Endothelial cell of umbilical vein (primary cell): ENCODE data around the gene TPCN2. TPM values are rescaled to one million over a fixed set of nuclear protein-coding genes. Genes with fewer than 3 reads are reported as not detected.

ENCODE experiments used
- BruUV-seq: library from RNA; stranded (reverse); fragments of 400-500 nt; replicated peaks from 2 replicates; lab custom pipeline; 2021; lab: Mats Ljungman, UMichigan
- CTCF ChIA-PET: fragments of 300-600, 350-600 bp; sonication (Branson Sonifier 250); formaldehyde crosslinking; loops from one replicate; lab custom pipeline; 2021; ENCODE audit warnings: antibody characterized with exemption, inconsistent platforms; lab: Charles Lee
- POLR2A ChIA-PET: fragments of 300-600, 350-600 bp; sonication (Branson Sonifier 250); formaldehyde crosslinking; loops from one replicate; lab custom pipeline; 2021; ENCODE audit warnings: antibody characterized with exemption, inconsistent platforms; lab: Charles Lee
- DNase-seq: peaks from one replicate; pipeline ENCODE4 v3.0.0-alpha.2; 2011; ENCODE audit warnings: low read depth, low spot score
- FAIRE-seq: peaks from 2 replicates; lab custom pipeline; 2011; peaks lifted over from hg19 to GRCh38; lab: Jason Lieb, UNC
- H2AFZ ChIP-seq: 2 replicates; pipeline ENCODE4 v1.6.0; 2012; ENCODE audit warnings: low read depth, low read length, control low read depth, inconsistent platforms
- H3K27ac ChIP-seq: 2 replicates; pipeline ENCODE4 v1.5.1; 2011; ENCODE audit warnings: low read depth, mild to moderate bottlenecking, control low read depth, low read length, moderate library complexity; ENCODE audit not compliant: insufficient read depth
- H3K27me3 ChIP-seq, 2 experiments: 2 replicates each; pipeline versions ENCODE4 v1.6.0 to v1.6.1; 2011; ENCODE audit warnings: low read length in 2 of 2, mixed read lengths in 1 of 2; ENCODE audit not compliant: control insufficient read depth in 2 of 2, insufficient read depth in 2 of 2
- H3K36me3 ChIP-seq, 2 experiments: 2 replicates in 1 of 2; 3 replicates in 1 of 2; pipeline ENCODE4 v1.5.1; 2011; ENCODE audit warnings: low read length in 2 of 2, mild to moderate bottlenecking in 1 of 2, moderate library complexity in 1 of 2; ENCODE audit not compliant: control insufficient read depth in 2 of 2, insufficient read depth in 2 of 2; ENCODE audit errors: extremely low read depth in 1 of 2
- H3K4me1 ChIP-seq: 3 replicates; pipeline ENCODE4 v1.5.1; 2011; ENCODE audit warnings: mild to moderate bottlenecking, low read length; ENCODE audit not compliant: control insufficient read depth, insufficient read depth; ENCODE audit errors: extremely low read depth
- H3K4me2 ChIP-seq: 2 replicates; pipeline ENCODE4 v1.6.1; 2011; ENCODE audit warnings: low read length, control low read depth, mixed read lengths; ENCODE audit not compliant: insufficient read depth
- H3K4me3 ChIP-seq, 3 experiments: fragments of 200-600 bp in 1 of 3; sonication (generic), shearing (Covaris generic) in 1 of 3; replicated peaks in 1 of 3; 2 replicates each; pipeline ENCODE4 v1.5.1; 2011 to 2016; ENCODE audit warnings: control low read depth in 3 of 3, low read length in 3 of 3, mild to moderate bottlenecking in 2 of 3, inconsistent platforms in 1 of 3, low read depth in 1 of 3, moderate library complexity in 1 of 3; ENCODE audit not compliant: insufficient read depth in 1 of 3
- H3K79me2 ChIP-seq: 2 replicates; pipeline ENCODE4 v1.6.0; 2012; ENCODE audit warnings: low read length, inconsistent platforms; ENCODE audit not compliant: control insufficient read depth, insufficient read depth
- H3K9ac ChIP-seq: replicated peaks from 2 replicates; pipeline ENCODE3; 2011; ENCODE audit warnings: low read length, control low read depth; ENCODE audit not compliant: insufficient read depth; ENCODE audit errors: extremely low read depth
- H3K9me1 ChIP-seq: replicated peaks from 3 replicates; pipeline ENCODE4 v1.6.0; 2011; ENCODE audit warnings: mild to moderate bottlenecking, low read length; ENCODE audit not compliant: control insufficient read depth, insufficient read depth; ENCODE audit errors: extremely low read depth
- H3K9me3 ChIP-seq: replicated peaks from 2 replicates; pipeline ENCODE4 v1.5.1; 2012; ENCODE audit warnings: low read length, inconsistent platforms; ENCODE audit not compliant: control insufficient read depth, insufficient read depth
- H4K20me1 ChIP-seq: replicated peaks from 2 replicates; pipeline ENCODE3; 2011; ENCODE audit warnings: mild to moderate bottlenecking, low read length; ENCODE audit not compliant: control insufficient read depth, insufficient read depth; ENCODE audit errors: extremely low read depth
- EZH2 ChIP-seq: IDR thresholded peaks from 2 replicates; pipeline ENCODE4 v1.6.1; 2012; ENCODE audit warnings: borderline replicate concordance, low read depth, mild to moderate bottlenecking, moderate library complexity, low read length, inconsistent platforms; ENCODE audit not compliant: severe bottlenecking
- FOS ChIP-seq: IDR thresholded peaks from 2 replicates; pipeline ENCODE4 v1.6.1; 2011; ENCODE audit warnings: mild to moderate bottlenecking, low read length, moderate library complexity, borderline replicate concordance; ENCODE audit not compliant: insufficient read depth
- JUN ChIP-seq: IDR thresholded peaks from 2 replicates; pipeline ENCODE4 v1.6.1; 2011; ENCODE audit warnings: borderline replicate concordance, low read depth; ENCODE audit not compliant: insufficient read length, insufficient read depth
- MYC ChIP-seq: IDR thresholded peaks from one replicate; pipeline ENCODE4 v1.6.1; 2011; ENCODE audit warnings: mild to moderate bottlenecking, low read depth, low read length
- POLR2AphosphoS5 ChIP-seq: IDR thresholded peaks from 2 replicates; pipeline ENCODE4 v1.6.1; 2012; ENCODE audit warnings: low read depth, mild to moderate bottlenecking, control low read depth, low read length, moderate library complexity; ENCODE audit not compliant: insufficient read depth
- dilution Hi-C: fragments of 300-500 bp; cut with MboI; formaldehyde crosslinking; loops from one replicate; pipeline ENCODE4 v1.15.0; 2019; ENCODE audit warnings: low sequenced_read_pairs; ENCODE audit not compliant: extremely low pct_ligation_motif_present
- intact Hi-C: fragments of 100-400 bp; cut with micrococcal nuclease; formaldehyde crosslinking; loops from one replicate; pipeline ENCODE4 v1.10.0; 2022
- polyA plus RNA-seq, 4 experiments: library from polyadenylated mRNA; depleted of rRNA in 3 of 4; stranded (reverse) in 3 of 4; unstranded in 1 of 4; fragments of >200 nt; gene quantifications; 2 replicates each; pipeline versions ENCODE4 v1.2.1 to v1.2.3, GENCODE V29; 2011 to 2012; ENCODE audit warnings: missing spikeins in 1 of 4
- total RNA-seq: library from RNA; stranded (reverse); gene quantifications from 2 replicates; pipeline ENCODE4 v1.2.3, GENCODE V29; 2021
- TF ChIP-seq, protein P1 (sequence below): IDR thresholded peaks from 2 replicates; pipeline ENCODE4 v1.6.1; 2011; ENCODE audit not compliant: insufficient read depth, insufficient read length

The TPCN2 gene
- total and polyA plus RNA-seq, 2 donors (not counting 3 experiments of a cell fraction or from before 2014, with no cell fraction given): 10.3 to 13.4 TPM

DNA sequence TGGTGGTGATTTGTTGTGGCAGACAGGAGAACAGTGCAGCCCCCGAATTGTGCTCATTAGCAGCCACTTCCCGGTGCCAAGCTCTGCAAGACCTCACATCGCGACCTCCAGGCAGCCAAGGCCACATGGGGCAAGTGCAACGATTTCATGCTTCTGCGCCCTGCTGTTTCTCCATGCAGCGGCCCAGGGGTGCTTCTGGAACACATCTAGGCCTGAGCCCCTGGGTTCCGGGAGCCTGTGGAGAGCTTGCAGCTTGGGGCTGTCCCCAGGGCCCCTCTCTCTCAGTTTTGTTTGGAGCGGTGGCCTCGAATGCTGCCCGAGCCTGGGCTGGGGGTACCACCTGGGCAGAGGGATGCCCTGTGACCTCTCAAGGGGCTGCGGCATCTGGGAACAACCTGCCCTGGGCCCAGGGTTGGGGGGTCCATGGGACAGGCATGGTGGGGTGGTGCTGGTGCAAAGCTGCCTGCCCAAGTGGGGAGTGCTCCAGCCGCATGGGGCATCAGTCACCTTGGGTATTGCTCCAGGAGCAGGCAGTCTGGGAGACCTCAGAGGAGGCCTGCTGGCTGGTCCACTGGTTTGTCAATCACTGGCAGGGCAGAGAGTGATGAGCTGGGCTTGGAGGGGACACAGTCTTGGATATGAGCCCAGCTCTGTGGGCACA is 51.9 kb downstream of the TPCN2 start:
- no peak for DNase-seq
- dilution Hi-C loops (loop anchor here (25.0 kb wide), 1 partner anchor 562 kb away; no protein-coding TSS in a partner anchor), intact Hi-C loops (loop anchor here (1.0 to 10.0 kb wide), 7 partner anchors 31 to 584 kb away; partner anchors contain the start of gene MYEOV)
- Histone ChIP-seq H3K27ac (no peak overlapping the region), H3K9me1 (no peaks in the 10 kb centered on the region), H3K4me2 (no peak overlapping the region), H2AFZ (no peak overlapping the region), H4K20me1 (no peaks in the 10 kb centered on the region), H3K4me1 (no peaks in the 10 kb centered on the region), H3K9ac (no peak overlapping the region), H3K27me3 (peaks cover 0 to 2% of the 10 kb centered on the region in 2 experiments), H3K36me3 (no peaks in the 10 kb centered on the region), H3K79me2 (no peaks in the 10 kb centered on the region), H3K4me3 (no peak overlapping the region), H3K9me3 (no peaks in the 10 kb centered on the region)
- FAIRE-seq: no peak
- CTCF ChIA-PET: interaction anchor here (1.2 to 9.0 kb wide), 13 partner anchors 10 to 584 kb away, joined by 3 to 154 read pairs (median 10); partner anchors contain the start of genes CCND1 and LTO1
- TF ChIP-seq EZH2: no peak
- no peak for TF ChIP-seq POLR2AphosphoS5
- TF ChIP-seq, protein P1, sequence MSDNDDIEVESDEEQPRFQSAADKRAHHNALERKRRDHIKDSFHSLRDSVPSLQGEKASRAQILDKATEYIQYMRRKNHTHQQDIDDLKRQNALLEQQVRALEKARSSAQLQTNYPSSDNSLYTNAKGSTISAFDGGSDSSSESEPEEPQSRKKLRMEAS: no peak
- no peak for TF ChIP-seq FOS
- TF ChIP-seq MYC: no peak
- TF ChIP-seq JUN: no peak
- no TSS peak for BruUV-seq
- POLR2A ChIA-PET: no interaction called here
